Upper lobe of left lung (tissue), 4 donors: ENCODE results near the gene TM4SF4.

Source experiments
- POLR2AphosphoS5 ChIP-seq, 2 donors: sonication (generic); formaldehyde crosslinking; IDR thresholded peaks; one replicate each; pipeline ENCODE4 v1.5.1; 2017; ENCODE audit warnings: antibody characterized with exemption in 2 of 2
- TF ChIP-seq, protein P1 (sequence below), 6 experiments: fragments of 450-650 bp in 4 of 6; fragments of 200-600 bp in 2 of 6; sonication (generic) in 2 of 6; IDR thresholded peaks; one replicate each; pipeline ENCODE4 v1.5.1; 2016 to 2019; ENCODE audit warnings: antibody characterized with exemption in 6 of 6

DNA sequence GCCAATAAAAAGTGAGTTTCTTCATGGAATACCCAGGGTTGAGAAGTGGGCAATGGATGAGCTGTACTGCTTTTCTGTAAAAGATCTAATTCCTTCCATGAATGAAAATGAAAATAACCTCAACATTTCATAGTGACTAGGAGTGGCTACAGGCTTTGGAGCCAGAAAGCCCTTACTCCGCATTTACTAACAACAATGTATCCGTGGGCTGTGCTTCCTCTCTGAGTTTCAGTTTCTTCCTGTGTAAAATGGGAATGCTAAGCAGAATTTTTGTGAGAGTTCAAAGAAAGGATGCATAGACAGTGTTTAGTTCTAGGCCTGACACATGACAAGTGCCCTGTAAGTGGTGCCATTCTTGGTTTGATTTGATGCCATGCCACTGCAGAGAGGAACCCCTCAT lies 49.6 kb upstream of the TM4SF4 start:
- TF ChIP-seq, protein P1, sequence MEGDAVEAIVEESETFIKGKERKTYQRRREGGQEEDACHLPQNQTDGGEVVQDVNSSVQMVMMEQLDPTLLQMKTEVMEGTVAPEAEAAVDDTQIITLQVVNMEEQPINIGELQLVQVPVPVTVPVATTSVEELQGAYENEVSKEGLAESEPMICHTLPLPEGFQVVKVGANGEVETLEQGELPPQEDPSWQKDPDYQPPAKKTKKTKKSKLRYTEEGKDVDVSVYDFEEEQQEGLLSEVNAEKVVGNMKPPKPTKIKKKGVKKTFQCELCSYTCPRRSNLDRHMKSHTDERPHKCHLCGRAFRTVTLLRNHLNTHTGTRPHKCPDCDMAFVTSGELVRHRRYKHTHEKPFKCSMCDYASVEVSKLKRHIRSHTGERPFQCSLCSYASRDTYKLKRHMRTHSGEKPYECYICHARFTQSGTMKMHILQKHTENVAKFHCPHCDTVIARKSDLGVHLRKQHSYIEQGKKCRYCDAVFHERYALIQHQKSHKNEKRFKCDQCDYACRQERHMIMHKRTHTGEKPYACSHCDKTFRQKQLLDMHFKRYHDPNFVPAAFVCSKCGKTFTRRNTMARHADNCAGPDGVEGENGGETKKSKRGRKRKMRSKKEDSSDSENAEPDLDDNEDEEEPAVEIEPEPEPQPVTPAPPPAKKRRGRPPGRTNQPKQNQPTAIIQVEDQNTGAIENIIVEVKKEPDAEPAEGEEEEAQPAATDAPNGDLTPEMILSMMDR (IDR thresholded peaks at IDR 0.05), result no peak
- TF ChIP-seq POLR2AphosphoS5 (IDR thresholded peaks at IDR 0.05), result no peak
